ENCODE measurements around the gene FKBP11.
"Not testable (repeated sequence)": the region's sequence is repeated elsewhere in the genome, so short reads cannot be mapped to it uniquely, and the experiment has no call there.

The FKBP11 gene

DNA sequence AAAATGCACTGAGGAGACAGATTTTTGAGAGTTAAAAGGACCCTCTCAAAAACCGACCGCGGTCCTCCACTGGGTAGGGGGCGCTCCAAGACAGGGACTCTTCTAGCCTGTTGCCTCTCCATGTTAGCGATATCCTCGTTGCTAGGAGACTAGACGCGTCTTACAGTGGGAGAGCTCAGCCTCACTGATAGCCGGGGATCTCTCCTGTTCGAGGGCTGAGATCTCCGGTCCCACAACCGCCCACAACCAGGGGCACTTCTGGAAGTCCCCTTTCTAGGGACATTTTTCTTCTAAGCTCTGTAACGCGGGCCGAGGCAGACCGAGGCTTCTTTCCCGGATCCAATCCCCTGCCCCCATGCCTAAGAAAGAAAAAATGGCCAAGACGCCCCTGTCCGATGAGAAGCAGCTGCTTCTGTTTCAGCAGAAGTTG, 21.3 kb downstream of the FKBP11 start:
- DNase-seq, result peak; percentile 65 to 83 (median 78)

DNA sequence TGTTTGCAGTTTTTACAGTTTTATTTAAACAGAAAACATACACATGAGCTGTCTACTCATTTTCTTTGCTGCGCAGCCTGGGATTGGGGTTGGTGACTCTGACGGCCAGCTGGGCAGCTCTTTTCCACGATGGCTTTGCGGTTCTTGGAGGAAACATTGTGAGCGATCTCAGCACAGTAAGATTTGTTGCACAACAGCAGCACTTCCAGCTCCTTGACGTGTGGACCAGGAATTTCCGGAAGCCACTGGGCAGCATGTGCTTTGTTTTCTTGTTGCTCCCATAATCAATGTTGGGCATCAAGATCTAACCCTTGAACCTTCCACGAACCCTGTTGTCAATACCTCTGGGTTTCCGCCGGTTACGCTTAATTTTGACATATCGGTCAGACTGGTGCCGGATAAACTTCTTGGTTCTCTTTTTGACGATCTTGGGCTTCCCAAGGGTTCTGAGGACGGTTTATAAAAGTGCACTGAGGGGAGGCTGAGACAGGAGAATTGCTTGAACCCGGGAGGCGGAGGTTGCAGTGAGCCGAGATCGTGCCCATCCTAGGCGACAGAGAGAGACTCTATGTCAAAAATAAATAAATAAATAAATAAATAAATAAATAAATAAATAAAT, 21.8 kb downstream of the FKBP11 start:
- DNase-seq, result peak; percentile 36 to 64 (median 51)

DNA sequence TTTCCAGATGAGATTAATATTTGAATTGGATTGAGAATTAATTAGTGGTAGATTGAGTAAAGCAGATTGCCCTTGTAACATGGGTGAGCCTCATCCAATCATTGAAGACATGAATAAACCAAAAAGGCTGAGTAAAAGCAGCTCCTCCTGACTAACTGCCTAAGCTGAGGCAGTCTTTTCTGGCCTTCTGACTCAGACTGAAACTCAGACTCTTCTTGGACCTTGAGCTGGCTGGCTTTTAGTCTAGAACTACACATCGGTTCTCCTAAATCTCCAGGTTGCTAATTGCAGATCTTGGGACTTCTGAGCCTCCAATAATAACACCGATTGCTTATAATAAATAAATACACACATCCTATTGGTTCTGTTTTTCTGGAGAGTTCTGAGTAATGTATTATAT, 24.0 kb downstream of the FKBP11 start:
- no peak for DNase-seq

DNA sequence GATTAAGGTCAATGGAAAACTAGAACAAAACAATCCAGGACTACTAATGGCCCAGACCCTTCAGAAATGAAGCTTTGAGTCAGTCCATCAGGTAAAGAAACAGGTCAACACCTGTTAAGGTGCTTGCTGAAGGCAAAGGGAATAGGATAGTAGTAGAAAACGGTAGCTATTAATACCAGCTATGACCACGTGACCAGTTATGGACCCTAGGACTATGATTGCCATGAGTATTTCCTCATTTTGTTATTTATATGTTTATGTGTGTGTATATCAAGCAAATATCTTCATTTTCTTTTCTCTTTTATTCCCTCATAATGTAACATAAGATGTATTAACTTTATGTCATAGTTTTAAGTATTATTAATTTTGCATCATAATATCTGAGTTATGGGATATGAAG, 25.6 kb downstream of the FKBP11 start:
- DNase-seq, result no peak

DNA sequence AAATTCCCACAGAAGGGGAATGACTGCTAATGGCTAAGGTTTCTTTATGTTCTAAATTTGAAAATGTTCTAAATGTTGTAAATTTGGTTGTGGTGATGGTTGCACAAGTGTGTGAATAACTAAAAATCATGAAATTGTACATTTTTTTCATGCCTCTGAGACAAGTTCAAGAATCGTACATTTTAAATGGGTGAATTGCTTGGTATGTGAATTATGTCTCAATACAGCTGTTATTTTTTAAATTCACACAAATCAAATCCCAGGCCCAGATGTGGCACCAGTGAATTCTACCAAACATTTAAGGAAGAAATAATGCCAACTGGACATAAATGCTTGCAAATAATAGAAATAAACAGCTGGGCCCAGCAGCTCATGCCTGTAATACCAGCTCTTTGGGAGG, 31.0 kb downstream of the FKBP11 start:
- no peak for DNase-seq

DNA sequence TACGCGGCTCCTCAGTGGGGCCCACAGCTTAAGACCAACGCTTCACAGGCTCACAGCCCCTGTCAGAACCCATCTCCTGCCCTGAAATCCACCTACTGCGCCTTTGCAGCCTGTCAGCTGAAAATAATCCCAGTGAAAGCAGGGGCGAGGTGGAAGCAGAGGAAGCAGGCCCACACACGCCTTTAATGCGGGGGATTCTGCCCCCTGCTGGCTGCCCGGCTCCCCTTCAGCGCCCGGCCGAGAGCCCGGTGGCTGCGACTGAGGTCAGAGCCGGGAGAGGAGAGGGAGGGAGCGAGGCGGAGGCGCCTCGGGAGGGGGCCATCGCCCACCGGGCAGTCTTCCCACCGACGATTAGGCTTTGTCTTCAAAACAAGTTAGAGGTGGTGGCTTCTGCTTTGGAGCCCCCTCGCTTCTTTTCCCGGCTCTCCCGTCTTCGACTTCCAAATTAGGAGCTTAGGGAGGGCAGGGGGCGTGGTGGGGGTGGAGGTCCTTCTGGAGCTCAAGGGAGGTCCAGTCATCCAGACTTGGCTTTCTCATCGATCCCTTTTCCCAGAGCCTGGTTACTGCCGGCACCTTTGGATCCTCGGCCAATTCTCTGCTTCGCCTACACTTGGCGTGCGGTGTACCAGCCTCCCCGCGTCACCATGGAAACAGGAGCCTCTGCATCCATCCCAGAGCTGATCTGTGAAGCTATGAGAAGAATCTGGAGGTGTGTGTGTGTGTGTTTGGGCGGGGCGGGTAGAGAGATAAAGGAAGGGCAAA, 34.5 kb downstream of the FKBP11 start:
- peak; percentile 78 to 91 (median 84) for DNase-seq

DNA sequence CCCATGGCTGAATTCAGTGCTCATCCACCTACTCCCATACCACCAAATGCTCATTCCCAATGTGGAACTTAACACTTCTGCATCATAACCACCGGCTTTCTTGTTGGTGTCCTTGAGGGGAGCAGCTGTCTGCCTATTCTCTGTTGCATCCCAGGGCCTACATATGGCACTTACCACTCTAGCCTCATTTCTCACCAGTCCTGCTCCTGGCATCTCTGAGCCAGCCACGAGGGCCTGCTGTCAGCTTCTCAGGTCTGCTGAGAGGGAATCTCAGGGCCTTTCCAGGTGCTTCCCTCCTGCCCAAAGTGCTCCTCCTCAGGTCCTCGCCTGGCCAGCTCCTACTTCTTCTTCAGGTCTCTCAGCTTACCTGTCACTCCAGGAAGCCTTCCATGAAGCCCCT, 35.6 kb downstream of the FKBP11 start:
- DNase-seq, result no peak

DNA sequence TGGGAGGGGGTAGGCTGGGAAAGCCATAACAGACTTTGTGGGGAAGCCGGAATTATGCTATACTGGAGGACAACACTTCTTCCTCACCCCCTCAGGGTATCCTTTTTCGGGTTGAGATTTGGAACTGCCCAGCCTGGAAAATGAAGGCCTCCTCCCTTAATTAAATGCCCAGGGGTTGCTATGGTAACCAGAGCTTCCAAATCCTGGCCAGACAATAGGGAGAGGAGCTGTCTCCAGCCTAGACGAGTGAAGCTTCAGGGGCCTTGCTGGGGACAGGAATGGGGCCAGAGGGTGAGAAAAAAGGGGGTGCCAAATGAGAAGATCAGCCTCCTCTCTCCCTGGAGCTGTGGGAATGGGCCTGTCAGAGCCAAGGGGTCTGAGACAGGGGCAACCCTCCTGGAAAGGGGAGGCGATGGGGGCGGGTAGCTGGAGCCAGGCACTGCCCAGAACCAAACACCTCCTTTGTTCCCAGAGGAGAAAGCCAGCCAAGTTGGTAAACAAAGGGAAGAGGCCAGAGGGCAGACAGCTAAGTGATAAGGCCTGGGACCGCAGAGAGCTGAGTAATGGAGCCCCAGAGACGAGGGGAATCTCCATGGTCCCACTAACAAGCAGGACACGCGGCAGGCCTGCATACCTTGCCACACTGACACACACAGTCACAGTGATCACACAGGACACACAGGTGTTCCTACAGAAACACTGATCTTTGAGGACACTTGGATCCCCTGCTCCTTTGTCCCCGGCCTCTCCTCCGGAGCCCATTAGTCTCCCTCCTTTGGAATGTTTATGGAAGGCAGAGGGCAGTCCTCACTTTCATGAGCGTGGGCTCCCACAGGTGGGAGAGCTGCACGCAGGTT, 41.8 kb downstream of the FKBP11 start:
- no peak for DNase-seq

DNA sequence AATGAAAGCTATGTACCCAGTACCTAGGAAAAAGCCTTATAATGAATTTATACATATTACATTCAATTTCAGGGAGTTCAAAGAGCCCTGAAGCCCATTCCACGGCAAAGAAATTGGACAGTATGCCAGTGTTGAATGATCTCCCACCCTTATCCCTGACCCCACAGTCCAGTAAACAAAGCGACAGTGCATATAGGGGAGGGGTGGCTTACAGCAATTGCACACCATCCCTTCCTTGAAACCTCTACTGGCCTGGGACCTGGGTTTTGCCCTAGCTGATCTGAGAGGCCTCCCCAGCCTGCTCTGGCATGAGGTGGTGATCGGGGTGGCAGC, 42.4 kb downstream of the FKBP11 start:
- no peak for DNase-seq

DNA sequence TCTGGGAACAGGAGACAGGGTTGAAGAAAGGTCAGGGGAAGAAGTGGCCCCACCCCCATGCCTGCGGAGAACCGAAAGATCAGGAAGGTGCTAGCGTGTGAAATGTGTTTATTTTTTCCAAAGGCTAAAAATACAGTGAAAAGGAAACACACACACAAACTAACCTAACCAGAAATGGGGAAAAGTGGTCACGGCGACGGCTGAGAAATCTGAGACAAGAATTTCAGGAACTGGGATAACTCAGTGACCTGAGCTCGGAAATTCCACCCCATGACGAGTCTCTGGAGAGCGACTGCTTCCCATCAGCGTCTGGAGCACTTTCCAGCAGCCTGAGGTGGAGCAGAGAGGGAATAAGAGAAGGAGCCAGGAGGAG, 43.0 kb downstream of the FKBP11 start:
- DNase-seq, result peak in 2 of 4 experiments; percentile 16 to 17

DNA sequence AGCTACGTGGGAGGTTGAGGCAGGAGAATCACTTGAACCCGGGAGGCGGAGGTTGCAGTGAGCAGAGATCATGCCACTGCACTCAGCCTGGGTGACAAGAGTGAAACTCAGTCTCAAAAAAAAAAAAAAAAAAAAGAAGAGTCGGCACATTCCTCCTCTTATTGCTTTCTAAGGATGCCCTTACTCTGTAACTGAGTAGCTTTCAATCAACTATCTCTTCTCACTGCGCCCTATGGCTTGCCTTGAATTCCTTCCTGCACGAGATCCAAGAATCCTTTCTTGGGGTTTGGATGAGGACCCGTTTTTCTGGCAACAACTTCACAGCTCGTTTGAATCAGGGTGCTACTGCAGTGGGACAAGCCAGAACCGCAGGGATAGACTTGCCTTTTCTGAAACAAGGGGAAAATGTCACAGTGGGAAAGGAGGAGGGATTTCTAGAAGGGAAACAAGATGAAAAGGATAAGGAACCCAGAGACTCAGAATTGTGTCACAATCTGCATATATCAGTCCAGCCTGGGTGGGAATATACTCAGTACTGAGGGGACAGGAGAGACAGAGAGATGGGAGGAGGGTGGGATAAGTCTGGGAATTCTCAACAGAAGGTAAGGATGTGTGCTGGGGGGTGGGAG, 43.5 kb downstream of the FKBP11 start:
- no peak for DNase-seq

DNA sequence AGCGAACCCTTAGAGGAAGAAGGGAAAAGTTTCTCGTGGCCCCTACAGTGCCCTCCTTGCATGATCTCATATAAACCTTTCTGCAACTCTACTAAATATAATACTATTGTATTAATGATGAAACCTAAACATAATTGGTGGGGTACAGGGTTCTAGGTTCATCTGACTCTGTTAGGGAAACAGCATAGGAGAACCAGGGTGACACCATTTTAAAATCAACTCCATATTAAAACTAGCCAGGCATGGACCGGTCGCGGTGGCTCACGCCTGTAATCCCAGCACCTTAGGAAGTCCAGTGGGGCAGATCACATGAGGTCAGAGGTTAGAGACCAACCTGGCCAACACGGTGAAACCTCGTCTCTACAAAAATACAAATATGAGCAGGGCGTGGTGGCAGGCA, 44.6 kb downstream of the FKBP11 start:
- DNase-seq, result no peak

DNA sequence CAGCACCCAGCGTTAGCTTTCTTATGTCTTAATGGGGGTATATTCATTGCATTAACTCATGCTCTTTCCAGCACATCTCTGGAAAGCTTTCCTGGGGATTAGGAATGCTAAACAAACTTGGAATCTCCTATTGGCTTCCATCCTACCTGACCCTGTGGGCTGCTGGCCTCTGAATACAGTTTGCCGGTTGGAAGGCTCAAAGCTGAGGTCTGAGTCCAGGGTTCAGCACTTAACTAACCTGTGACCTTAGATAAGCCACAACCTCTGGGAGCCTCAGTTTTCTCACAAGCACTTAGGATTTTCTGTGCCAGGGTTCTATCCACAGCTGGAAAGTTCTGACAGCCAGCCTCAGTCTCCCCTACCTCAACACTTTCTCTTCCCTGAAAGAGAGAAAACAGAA, 46.7 kb downstream of the FKBP11 start:
- DNase-seq, result no peak

DNA sequence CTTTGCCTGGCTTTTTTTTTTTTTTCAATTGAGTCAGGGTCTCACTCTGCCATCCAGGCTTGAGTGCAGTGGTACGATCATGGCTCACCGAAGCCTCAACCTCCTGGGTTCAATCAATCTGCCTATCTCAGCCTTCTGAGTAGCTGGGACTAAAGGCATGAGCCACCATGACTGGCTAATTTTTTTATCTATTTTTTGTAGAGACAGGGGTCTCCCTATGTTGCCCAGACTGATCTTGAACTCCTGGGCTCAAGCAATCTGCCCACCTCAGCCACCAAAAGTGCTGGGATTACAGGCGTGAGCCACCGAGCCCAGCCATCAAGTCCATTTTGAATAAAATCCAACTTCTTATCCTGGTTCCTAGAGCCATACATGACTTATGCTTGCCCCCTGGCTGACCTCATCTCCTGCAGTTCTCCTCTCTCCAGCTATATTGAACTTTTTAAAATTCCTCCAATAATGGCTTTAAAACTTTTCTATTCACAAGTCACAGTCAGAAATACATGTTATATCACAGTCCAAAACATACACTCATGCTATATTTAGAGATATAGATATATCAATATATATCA, 49.3 kb downstream of the FKBP11 start:
- DNase-seq, result no peak

DNA sequence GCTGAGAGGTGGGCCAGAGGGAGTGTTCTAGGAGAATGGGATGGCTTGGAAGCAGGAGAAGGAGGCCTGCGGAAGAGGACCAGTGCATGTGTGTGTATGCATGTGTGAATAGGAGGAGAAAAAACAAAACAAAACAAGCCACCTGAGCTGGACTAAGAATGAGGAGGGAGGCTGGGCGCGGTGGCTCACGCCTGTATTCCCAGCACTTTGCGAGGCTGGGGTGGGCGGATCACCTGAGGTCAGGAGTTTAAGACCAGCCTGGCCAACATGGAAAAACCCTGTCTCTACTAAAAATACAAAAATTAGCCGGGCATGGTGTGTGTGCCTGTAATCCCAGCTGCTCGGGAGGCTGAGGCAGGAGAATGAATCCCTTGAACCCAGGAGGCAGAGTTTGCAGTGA, 51.8 kb downstream of the FKBP11 start:
- not testable (repeated sequence) for DNase-seq

DNA sequence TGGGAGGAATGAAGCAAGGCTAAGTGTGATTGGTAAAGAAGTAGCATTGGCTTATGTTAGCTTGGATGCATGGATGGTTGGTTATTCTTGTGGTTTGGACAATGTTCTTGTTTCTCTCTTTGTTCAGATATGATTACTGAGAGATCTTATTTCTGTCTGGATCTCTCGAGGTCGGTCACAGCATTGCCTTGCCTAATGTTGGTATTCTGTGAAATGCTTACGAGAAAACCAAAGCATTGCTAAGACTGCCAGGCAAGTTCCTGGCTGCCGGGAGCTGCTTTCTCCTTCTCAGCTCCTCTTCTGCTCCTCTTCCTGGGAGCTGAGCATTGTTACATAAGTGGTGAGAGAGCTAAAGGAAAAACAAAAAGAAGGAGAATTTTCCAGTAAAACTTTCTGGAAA, 52.2 kb downstream of the FKBP11 start:
- DNase-seq, result no peak
